Astrocyte of the cerebellum (primary cell): Measurements from ENCODE around the gene SHISAL1.

ENCODE experiments used
- DNase-seq: peaks from one replicate; pipeline ENCODE4 v3.0.0-alpha.2; 2011; ENCODE audit warnings: low read depth
- H3K4me3 ChIP-seq: 2 replicates; pipeline ENCODE4 v1.5.1; 2011; ENCODE audit warnings: mild to moderate bottlenecking, low read depth, low read length, moderate library complexity
- in situ Hi-C: cut with HindIII; loops from 2 replicates; pipeline ENCODE4 v1.10.0; 2017; ENCODE audit warnings: low sequenced_read_pairs
- TF ChIP-seq, protein P1 (sequence below): IDR thresholded peaks from 2 replicates; pipeline ENCODE4 v1.5.1; 2012; ENCODE audit warnings: low read length, low read depth, moderate library complexity, mild to moderate bottlenecking; ENCODE audit errors: missing control alignments

The SHISAL1 gene

DNA sequence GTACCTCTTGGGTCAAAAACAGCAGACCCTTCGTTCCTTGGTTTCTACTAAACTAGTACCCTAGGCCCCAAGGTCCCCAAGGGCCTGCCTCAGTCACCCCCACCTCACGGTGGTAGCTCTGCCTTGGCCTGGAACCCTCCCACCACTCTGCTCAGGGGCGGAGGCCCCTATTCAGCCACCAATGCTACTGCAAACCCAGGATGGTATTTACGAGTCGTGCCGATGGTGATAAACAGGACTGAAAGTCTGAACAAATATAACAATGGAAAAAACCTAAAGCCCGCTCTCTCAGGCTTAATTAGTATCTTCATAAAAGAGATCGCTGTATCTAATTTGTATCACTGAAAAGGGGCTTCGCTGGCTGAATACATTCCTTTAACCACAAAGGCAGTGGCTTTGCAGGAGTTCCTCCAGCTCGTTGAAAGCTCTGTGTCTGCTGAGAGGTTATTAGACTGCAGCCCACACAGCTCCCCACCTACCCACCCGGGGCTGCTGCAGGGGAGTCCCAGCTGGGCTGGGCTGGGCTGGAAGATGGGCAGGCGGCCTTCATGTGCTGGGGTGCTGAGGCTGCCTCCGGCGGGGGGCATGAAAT is 15.2 kb downstream of the SHISAL1 start:
- in situ Hi-C loops, result no loop called here
- H3K4me3 ChIP-seq, result no peak overlapping the region
- TF ChIP-seq, protein P1, sequence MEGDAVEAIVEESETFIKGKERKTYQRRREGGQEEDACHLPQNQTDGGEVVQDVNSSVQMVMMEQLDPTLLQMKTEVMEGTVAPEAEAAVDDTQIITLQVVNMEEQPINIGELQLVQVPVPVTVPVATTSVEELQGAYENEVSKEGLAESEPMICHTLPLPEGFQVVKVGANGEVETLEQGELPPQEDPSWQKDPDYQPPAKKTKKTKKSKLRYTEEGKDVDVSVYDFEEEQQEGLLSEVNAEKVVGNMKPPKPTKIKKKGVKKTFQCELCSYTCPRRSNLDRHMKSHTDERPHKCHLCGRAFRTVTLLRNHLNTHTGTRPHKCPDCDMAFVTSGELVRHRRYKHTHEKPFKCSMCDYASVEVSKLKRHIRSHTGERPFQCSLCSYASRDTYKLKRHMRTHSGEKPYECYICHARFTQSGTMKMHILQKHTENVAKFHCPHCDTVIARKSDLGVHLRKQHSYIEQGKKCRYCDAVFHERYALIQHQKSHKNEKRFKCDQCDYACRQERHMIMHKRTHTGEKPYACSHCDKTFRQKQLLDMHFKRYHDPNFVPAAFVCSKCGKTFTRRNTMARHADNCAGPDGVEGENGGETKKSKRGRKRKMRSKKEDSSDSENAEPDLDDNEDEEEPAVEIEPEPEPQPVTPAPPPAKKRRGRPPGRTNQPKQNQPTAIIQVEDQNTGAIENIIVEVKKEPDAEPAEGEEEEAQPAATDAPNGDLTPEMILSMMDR, result no peak
- no peak for DNase-seq

GRCh38 chr22:44295406-44295805 is 17.3 kb downstream of the SHISAL1 start:
- no peak overlapping the region for H3K4me3 ChIP-seq
- in situ Hi-C loops, result no loop called here
- no peak for DNase-seq
- TF ChIP-seq, protein P1, result no peak

GRCh38 chr22:44293876-44294275 is 18.9 kb downstream of the SHISAL1 start:
- no peak overlapping the region for H3K4me3 ChIP-seq
- in situ Hi-C loops, result no loop called here
- TF ChIP-seq, protein P1, result no peak
- no peak for DNase-seq

DNA sequence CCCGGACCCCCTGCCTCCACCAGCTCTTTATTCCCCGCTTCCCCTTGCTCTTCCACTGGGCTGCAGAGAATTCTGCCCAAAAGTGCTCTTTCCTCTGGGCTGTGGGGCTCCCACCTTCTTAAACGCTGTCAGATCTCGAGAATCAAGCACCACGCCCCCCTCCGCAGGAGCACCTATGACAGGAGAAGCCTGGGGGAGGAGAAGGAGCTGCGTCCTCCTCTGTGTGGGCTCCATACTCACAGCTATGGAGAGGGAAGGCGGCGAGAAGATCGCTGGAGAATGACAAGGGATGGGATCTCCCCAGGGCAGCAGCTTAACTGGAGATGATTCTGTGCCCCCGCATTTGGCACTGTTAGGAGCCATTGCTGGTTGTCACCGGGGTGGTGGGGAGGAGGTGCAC is 19.7 kb downstream of the SHISAL1 start:
- no peak overlapping the region for H3K4me3 ChIP-seq
- TF ChIP-seq, protein P1, result no peak
- DNase-seq, result no peak
- in situ Hi-C loops, result no loop called here

- in situ Hi-C loops, result no loop called here
Measured at GRCh38 chr22:44292521-44292920, 20.2 kb downstream of the SHISAL1 start.

GRCh38 chr22:44291674-44292360 is 20.9 kb downstream of the SHISAL1 start:
- in situ Hi-C loops, result no loop called here
- no peak overlapping the region for H3K4me3 ChIP-seq
- no peak for DNase-seq
- TF ChIP-seq, protein P1, result no peak

More at GRCh38 chr22:44292521-44292920, 20.2 kb downstream of the SHISAL1 start:
- no peak for DNase-seq
- TF ChIP-seq, protein P1, result no peak
- no peak overlapping the region for H3K4me3 ChIP-seq
